Spinal cord (tissue), 10 donors: ENCODE results near the gene CASZ1. TPM values are rescaled to one million over a fixed set of nuclear protein-coding genes. Genes with fewer than 3 reads are reported as not detected.

Experiments
- DNase-seq, 6 donors: peaks; one replicate each; pipeline versions ENCODE4 v3.0.0 to v3.0.0-alpha.2; 2013 to 2015; ENCODE audit warnings: low spot score in 6 of 6, low read depth in 4 of 6
- H3K27ac ChIP-seq: one replicate; pipeline ENCODE4 v1.5.1; 2013; ENCODE audit warnings: low read depth, low read length, control low read depth
- H3K27me3 ChIP-seq: one replicate; pipeline ENCODE4 v1.6.1; 2013; ENCODE audit warnings: low read length; ENCODE audit not compliant: control insufficient read depth, insufficient read depth
- H3K36me3 ChIP-seq: one replicate; pipeline ENCODE4 v1.6.1; 2013; ENCODE audit warnings: low read length; ENCODE audit not compliant: control insufficient read depth, insufficient read depth
- H3K4me1 ChIP-seq: one replicate; pipeline ENCODE4 v1.6.1; 2013; ENCODE audit warnings: low read length; ENCODE audit not compliant: control insufficient read depth, insufficient read depth
- H3K4me3 ChIP-seq: one replicate; pipeline ENCODE4 v1.5.1; 2013; ENCODE audit warnings: low read depth, low read length, control low read depth
- H3K9me3 ChIP-seq: one replicate; pipeline ENCODE4 v1.6.1; 2013; ENCODE audit warnings: low read length; ENCODE audit not compliant: control insufficient read depth, insufficient read depth
- WGBS: methylation state at CpG from one replicate; pipeline ENCODE4 v1.1.5; 2013; ENCODE audit warnings: missing lambda C conversion rate; ENCODE audit not compliant: insufficient coverage; 5-methylcytosine and 5-hydroxymethylcytosine counted together
- polyA plus RNA-seq, 2 donors: library from polyadenylated mRNA; unstranded; fragments of 120-200 nt; gene quantifications; one replicate each; pipeline ENCODE4 v1.2.1, GENCODE V29; 2013; ENCODE audit not compliant: insufficient read length in 2 of 2
- total RNA-seq, 2 donors: library from RNA; depleted of rRNA in 1 of 2; stranded (reverse); fragments of 120-200 nt in 1 of 2; fragments of >200 nt in 1 of 2; gene quantifications; one replicate each; pipeline versions ENCODE4 v1.2.3 to v1.2.4, GENCODE V29; 2013 to 2014
- donor health status: healthy.

CASZ1 gene
- total and polyA plus RNA-seq, 4 donors: 6.0 to 18.7 (median 11.3) TPM

- H3K4me1 ChIP-seq: peaks cover 51% of the 10 kb centered on the region
- H3K27ac ChIP-seq: no peak overlapping the region
- H3K4me3 ChIP-seq: no peak overlapping the region
- H3K36me3 ChIP-seq: peaks cover 11% of the 10 kb centered on the region
- WGBS: 48% methylated on average over 22 of the region's 23 CpGs
- DNase-seq: peak in 1 of 6 donors; percentile 25
- H3K9me3 ChIP-seq: no peaks in the 10 kb centered on the region
- peaks cover 15% of the 10 kb centered on the region for H3K27me3 ChIP-seq
These were observed 40.4 kb downstream of the CASZ1 start for GRCh38 chr1:10755970-10756521.

DNA sequence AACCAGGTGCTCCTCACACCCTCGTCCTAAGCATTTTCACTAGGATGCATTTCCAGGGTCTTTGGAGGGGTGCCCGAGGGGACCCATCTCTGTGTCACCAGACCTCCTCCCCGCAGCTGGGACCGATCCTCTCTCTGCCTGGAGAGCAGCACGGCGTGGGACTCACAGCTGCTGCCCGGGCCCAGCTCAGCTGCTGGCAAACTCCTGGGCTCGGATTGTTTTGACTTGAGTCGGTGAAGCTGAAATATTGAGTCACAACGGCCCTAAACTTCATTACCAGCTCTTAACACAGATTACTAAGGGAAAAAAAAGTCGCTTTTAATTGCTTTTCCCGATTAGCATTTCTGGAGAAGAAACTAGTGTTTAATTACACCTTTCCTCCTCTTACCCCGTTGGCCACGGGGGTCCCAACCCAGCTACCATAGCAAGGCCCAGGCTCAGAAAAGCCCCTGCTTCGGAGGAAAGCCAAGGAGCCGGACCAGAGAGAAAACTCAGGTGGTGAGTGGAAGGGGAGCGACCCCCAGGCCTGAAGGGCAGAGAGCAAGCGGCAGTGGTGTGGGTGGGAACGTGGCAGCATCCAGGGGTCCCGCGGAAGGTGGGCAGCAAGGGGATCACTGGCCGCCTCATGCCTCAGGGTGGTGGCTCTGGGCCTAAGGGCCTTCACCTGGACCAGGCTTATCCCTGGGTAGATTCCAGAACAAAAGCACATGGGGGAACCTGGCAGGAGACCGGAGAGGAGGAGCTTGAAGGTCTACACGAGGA is 41.7 kb downstream of the CASZ1 start:
- Histone ChIP-seq H3K4me3 (no peak overlapping the region), H3K27ac (no peak overlapping the region), H3K4me1 (peaks cover 50% of the 10 kb centered on the region), H3K36me3 (peaks cover 11% of the 10 kb centered on the region), H3K9me3 (no peaks in the 10 kb centered on the region), H3K27me3 (peaks cover 15% of the 10 kb centered on the region)
- peak in 2 of 6 donors; percentile 31 to 64 for DNase-seq
- 77% methylated on average over 17 of the region's 24 CpGs for WGBS

DNA sequence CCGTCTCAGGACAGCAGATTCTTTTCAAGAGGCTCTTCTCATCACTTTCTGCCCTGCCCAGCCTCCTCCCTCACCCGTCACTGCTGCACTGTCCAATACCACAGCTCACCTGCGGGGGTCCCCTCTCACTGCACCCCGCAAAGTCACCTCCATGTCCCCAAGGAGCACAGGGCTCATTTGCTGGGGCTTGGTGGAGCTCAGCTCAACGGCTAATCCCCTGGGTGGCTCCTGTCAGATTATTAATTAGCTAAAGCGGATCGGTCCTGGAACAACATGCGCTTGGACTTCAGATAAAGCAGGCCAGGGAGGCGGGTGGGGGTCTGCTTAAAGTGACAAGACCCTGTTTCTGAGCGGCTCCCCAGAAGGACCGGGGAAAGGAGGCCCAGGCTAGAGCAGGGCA is 43.1 kb downstream of the CASZ1 start:
- Histone ChIP-seq H3K27ac (no peak overlapping the region), H3K27me3 (peaks cover 11% of the 10 kb centered on the region), H3K9me3 (no peaks in the 10 kb centered on the region), H3K36me3 (peaks cover 11% of the 10 kb centered on the region), H3K4me3 (no peak overlapping the region), H3K4me1 (peaks cover 50% of the 10 kb centered on the region)
- no peak for DNase-seq
- WGBS: 49% methylated on average over 10 of the region's 11 CpGs

DNA sequence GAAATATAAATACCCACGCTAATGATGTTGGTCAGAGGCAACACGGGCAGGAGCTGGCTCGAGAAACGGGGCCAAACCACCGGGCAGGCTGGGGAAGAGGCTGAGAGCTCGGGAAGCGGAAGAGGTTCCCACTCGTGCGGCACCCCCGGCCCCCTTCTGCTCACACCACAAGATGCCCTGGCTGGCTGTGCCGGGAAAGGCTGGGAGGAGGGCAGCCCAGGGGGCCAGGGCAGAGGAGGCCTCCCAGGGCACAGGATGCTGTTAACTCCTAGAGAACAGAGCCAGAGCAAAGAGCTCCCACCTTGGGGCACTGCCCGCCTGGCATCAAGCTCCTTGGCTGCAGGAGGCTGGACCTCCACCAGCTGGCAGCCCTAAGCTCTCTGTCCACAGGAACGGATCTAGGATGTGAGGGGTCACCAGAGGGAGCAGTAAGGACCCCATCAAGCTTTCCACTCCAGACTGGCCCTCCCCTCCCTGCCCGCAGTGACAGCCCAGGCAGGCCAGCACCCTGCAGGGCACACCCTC is 44.8 kb downstream of the CASZ1 start:
- 45% methylated on average over 11 of the region's 14 CpGs for WGBS
- H3K4me1 ChIP-seq: peaks cover 47% of the 10 kb centered on the region
- H3K9me3 ChIP-seq: no peaks in the 10 kb centered on the region
- H3K4me3 ChIP-seq: no peak overlapping the region
- peak in 1 of 6 donors; percentile 57 for DNase-seq
- no peak overlapping the region for H3K27ac ChIP-seq
- peaks cover 11% of the 10 kb centered on the region for H3K36me3 ChIP-seq
- peaks cover 11% of the 10 kb centered on the region for H3K27me3 ChIP-seq

- Histone ChIP-seq H3K27me3 (peaks cover 11% of the 10 kb centered on the region), H3K4me1 (peaks cover 42% of the 10 kb centered on the region), H3K27ac (no peak overlapping the region), H3K36me3 (peaks cover 7% of the 10 kb centered on the region), H3K9me3 (no peaks in the 10 kb centered on the region), H3K4me3 (no peak overlapping the region)
- DNase-seq: no peak
- WGBS: 70% methylated on average over 3 of the region's 4 CpGs
These were observed 45.3 kb downstream of the CASZ1 start for GRCh38 chr1:10751160-10751559.

DNA sequence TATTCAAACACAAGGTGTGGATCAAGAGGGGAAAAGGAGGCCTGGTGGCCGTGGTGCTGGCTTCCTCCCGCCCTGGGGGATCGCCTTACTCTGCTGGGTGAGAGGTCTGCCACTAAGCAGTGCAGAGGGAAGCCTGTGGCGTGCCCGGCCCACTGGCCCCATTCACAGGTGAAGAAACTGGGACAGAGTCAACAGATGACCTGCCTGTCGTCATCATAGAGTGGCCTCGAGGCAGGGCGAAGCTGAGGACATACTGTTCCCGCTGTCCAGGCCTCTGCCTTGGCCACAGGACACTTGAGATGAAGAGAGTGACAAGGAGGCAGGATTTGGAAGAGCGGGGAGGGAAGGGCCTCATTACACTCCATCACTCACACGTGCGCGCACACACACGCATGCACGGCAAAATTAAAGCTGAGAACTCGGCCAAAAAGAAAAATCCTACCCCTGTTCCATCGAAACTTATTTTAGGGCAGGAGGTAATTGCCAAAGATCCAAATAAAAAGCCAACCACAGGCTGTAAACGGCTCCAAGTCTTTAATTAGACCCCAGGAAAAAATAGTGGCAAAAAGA is 50.5 kb downstream of the CASZ1 start:
- Histone ChIP-seq H3K27me3 (peaks cover 17% of the 10 kb centered on the region), H3K4me1 (peaks cover 11% of the 10 kb centered on the region), H3K36me3 (no peaks in the 10 kb centered on the region), H3K9me3 (no peaks in the 10 kb centered on the region), H3K27ac (no peak overlapping the region), H3K4me3 (no peak overlapping the region)
- 86% methylated on average over 14 of the region's 18 CpGs for WGBS
- DNase-seq: peak in 1 of 6 donors; percentile 58

GRCh38 chr1:10745383-10745782 is 51.1 kb downstream of the CASZ1 start:
- peaks cover 17% of the 10 kb centered on the region for H3K27me3 ChIP-seq
- peaks cover 11% of the 10 kb centered on the region for H3K4me1 ChIP-seq
- no peaks in the 10 kb centered on the region for H3K9me3 ChIP-seq
- DNase-seq: no peak
- no peaks in the 10 kb centered on the region for H3K36me3 ChIP-seq
- H3K4me3 ChIP-seq: no peak overlapping the region
- WGBS: 81% methylated on average over 4 of the region's 6 CpGs
- H3K27ac ChIP-seq: no peak overlapping the region

DNA sequence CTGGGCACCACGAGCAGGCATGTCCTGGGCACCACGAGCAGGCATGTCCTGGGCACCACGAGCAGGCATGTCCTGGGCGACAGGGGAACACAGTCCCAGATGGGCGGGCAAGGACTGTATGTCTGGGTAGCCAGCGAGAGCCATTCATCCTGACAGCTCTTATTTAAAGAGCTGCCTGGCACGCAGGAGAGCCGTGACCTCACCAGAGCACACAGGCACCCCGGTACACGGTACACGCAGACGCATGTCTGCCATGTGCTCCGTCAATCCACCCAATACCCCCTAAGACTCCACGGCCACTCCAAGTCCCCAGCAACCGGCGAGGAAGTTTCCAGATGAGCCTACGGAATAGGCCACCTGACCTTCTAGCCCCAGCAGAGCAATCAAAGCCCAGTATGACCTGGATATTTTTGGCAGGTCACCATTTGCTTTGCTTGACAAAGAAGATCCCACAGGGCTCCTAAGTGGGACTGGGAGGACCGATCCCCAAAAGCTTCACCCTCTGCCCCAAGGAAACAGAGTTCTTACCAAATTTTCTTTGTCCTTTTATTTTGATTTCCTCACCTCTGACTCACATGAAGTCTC is 51.7 kb downstream of the CASZ1 start:
- Histone ChIP-seq H3K4me1 (peaks cover 11% of the 10 kb centered on the region), H3K4me3 (no peak overlapping the region), H3K36me3 (no peaks in the 10 kb centered on the region), H3K27me3 (peaks cover 18% of the 10 kb centered on the region), H3K9me3 (no peaks in the 10 kb centered on the region), H3K27ac (no peak overlapping the region)
- DNase-seq: no peak
- 85% methylated on average over 17 of the region's 18 CpGs for WGBS

DNA sequence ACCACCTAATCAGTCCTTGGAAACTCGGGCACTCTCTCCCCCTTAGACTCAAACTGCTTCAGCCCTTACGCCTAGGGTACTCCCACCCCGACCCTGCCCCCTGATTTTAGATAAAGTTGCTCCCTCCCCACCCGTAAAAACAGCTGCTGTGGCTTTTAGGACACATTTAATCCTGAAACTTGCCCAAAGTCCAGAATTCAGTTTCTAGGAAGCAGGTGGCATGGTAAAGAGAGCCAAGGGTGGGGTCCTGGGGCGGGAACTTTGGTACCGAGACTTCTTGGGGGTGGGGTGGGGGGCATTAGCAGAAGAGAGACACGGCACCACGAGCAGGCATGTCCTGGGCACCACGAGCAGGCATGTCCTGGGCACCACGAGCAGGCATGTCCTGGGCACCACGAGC is 52.4 kb downstream of the CASZ1 start:
- Histone ChIP-seq H3K9me3 (no peaks in the 10 kb centered on the region), H3K27ac (no peak overlapping the region)
- 48% methylated on average over 4 of the region's 11 CpGs for WGBS

More for the DNA sequence above, 52.4 kb downstream of the CASZ1 start:
- Histone ChIP-seq H3K36me3 (no peaks in the 10 kb centered on the region), H3K4me1 (peaks cover 15% of the 10 kb centered on the region), H3K27me3 (peaks cover 19% of the 10 kb centered on the region), H3K4me3 (no peak overlapping the region)
- DNase-seq: no peak
